ENCODE results near the gene C2CD3. TPM values are rescaled to one million over a fixed set of nuclear protein-coding genes. Genes with fewer than 3 reads are reported as not detected.

The C2CD3 gene
- total RNA-seq, 1 donor = 21.7 TPM

DNA sequence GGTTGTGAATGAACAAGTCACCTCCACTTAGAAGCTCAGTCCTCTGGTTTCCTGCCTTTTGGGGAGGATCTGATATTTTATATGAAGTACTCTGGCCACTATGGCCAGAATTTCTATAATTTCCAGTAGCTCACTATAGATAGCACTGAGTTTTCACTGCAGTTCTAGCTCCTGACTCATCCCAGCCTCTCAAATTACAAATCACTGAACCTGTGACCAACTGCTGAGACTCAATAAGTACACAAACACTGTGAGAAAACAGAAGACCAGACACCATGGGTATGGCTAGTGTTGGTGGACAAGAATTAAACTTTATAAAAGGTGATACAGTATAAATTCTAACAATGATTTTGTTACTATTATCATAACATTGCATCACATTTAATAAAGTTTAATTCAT lies 114.9 kb downstream of the C2CD3 start:
- DNase-seq (ENCODE audit: low read depth) = peak; percentile 35
- H3K4me3 ChIP-seq (ENCODE audit: low read depth, low read length) = no peak overlapping the region
- TF ChIP-seq, protein P1, sequence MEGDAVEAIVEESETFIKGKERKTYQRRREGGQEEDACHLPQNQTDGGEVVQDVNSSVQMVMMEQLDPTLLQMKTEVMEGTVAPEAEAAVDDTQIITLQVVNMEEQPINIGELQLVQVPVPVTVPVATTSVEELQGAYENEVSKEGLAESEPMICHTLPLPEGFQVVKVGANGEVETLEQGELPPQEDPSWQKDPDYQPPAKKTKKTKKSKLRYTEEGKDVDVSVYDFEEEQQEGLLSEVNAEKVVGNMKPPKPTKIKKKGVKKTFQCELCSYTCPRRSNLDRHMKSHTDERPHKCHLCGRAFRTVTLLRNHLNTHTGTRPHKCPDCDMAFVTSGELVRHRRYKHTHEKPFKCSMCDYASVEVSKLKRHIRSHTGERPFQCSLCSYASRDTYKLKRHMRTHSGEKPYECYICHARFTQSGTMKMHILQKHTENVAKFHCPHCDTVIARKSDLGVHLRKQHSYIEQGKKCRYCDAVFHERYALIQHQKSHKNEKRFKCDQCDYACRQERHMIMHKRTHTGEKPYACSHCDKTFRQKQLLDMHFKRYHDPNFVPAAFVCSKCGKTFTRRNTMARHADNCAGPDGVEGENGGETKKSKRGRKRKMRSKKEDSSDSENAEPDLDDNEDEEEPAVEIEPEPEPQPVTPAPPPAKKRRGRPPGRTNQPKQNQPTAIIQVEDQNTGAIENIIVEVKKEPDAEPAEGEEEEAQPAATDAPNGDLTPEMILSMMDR (IDR thresholded peaks at IDR 0.05; ENCODE audit: insufficient read depth, low read length) = no peak

DNA sequence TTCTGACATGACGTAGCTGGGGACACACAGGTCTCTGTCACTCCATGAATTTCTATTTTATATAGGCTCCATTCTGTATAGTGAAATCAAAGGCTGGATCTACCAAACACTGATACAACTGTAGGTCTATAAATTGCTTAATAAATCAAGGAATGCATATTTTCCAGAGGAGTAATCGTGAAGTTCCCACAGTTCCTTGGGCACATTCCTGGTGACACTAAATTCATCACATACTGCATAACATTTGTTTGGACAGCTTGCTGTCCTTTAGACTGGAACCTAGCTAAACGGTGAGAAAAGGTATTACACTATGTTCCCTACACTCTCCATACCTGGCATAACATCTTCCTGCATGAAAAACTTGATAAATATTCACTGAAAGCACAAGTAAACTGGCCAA lies 120.3 kb downstream of the C2CD3 start:
- TF ChIP-seq, protein P1 (IDR thresholded peaks at IDR 0.05; ENCODE audit: insufficient read depth, low read length) = no peak
- H3K4me3 ChIP-seq (ENCODE audit: low read depth, low read length) = no peak overlapping the region
- DNase-seq (ENCODE audit: low read depth) = no peak

DNA sequence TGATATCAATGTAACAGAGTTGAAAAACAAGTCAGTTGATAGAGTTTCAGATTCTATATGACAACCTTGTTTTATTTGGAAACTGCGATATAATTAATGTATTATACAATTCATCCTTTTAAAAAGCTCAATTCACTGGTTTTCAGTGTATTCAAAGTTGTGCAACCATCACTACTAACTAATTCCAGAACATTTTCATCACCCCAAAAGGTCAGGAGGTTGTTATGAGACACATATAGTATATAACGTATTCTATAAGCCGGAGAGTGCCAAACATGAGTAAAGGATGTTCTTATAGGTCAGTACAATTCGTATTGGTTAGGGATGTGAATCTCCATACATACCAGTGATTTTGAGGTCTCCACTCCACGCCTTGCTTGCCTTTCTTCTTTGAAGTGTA lies 121.8 kb downstream of the C2CD3 start:
- DNase-seq (ENCODE audit: low read depth) = no peak
- H3K4me3 ChIP-seq (ENCODE audit: low read depth, low read length) = no peak overlapping the region
- TF ChIP-seq, protein P1 (IDR thresholded peaks at IDR 0.05; ENCODE audit: insufficient read depth, low read length) = no peak

DNA sequence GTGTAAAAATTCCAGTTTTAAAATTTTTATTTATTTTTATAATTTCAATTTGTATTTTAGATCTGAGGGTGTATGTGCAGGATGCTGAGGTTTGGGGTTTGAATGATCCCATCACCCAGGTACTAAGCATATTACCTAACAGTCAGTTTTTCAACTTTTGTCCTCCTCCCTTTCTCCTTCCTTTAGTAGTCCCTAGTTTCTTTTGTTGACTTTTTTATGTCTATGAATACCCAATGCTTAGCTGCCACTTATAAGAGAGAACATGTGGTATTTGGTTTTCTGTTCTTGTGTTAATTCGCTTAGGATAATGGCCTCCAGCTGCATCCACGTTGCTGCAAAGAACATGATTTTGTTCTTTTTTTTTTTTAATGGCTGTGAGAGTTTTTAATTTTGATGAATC lies 126.3 kb downstream of the C2CD3 start:
- no peak overlapping the region for H3K4me3 ChIP-seq (ENCODE audit: low read depth, low read length)
- TF ChIP-seq, protein P1 (IDR thresholded peaks at IDR 0.05; ENCODE audit: insufficient read depth, low read length) = no peak
- DNase-seq (ENCODE audit: low read depth) = no peak

DNA sequence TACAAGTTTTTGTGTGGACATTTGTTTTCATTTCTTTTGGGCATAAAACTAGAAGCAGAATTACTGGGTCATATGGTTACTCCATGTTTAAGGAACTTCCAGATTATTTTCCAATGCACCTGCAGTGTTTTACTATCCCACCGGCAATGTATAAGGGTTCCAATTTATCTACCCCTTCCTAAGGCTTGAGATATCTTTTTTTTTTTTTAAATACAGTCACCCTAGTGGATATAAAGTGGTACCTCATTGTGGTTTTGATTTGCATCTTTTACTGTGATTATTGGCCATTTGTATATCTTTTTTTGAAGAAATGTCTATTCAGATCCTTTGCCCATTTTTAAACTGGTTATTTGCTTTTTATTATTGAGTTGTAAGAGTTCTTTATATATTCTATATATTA lies 127.4 kb downstream of the C2CD3 start:
- DNase-seq (ENCODE audit: low read depth) = no peak
- H3K4me3 ChIP-seq (ENCODE audit: low read depth, low read length) = no peak overlapping the region
- TF ChIP-seq, protein P1 (IDR thresholded peaks at IDR 0.05; ENCODE audit: insufficient read depth, low read length) = no peak

DNA sequence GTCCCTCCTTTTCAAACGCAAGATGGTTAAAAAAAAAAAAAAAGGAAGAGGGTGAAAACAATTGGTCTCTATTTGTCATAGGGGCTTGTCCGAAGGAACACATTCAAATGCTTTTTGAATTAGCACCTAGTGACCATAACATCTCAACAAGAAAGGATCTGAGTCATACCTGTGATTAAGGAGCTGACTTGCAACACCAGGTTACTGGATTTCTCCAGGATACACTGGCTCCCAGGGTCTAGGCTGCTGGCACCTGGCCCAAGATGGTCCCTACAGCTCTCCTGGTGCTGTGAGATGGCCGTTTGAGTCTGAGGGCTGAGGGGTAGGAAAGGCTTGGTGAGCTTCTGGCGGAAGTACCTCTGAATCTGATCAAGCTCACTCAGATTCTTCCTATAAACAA lies 133.5 kb downstream of the C2CD3 start:
- DNase-seq (ENCODE audit: low read depth) = no peak
- TF ChIP-seq, protein P1 (IDR thresholded peaks at IDR 0.05; ENCODE audit: insufficient read depth, low read length) = no peak
- no peak overlapping the region for H3K4me3 ChIP-seq (ENCODE audit: low read depth, low read length)

DNA sequence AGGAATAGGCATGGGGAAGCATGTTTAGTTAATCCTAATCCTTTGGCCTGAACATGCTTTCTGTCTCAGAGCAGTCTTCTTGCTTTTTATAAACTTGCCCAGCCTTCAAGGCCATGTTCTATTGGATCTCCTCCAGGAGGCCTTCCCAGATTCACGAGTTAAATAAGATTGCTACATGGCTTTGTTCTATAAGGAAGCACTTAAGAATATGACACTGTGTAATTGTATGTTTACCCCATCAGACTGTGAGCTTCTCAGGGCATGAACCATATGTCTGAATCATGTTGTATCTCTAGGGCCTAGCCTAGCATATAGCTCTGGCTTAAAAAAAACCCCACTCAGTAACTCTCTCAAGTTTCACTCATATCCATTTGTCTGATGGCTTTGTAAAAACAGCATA lies 135.5 kb downstream of the C2CD3 start:
- TF ChIP-seq, protein P1 (IDR thresholded peaks at IDR 0.05; ENCODE audit: insufficient read depth, low read length) = no peak
- DNase-seq (ENCODE audit: low read depth) = peak; percentile 4
- H3K4me3 ChIP-seq (ENCODE audit: low read depth, low read length) = no peak overlapping the region

Measured in fibroblast of the aortic adventitia (primary cell).